Neural cell (in vitro differentiated cells): ENCODE data around the gene SSBP3. TPM values are rescaled to one million over a fixed set of nuclear protein-coding genes. Genes with fewer than 3 reads are reported as not detected.

Source experiments
- H2AFZ ChIP-seq: fragments of 200-600, 300-800 bp; sonication (generic), shearing (Covaris generic); 2 replicates; pipeline ENCODE4 v1.6.0; 2014; ENCODE audit warnings: low read depth, mild to moderate bottlenecking, antibody characterized with exemption, low read length, moderate library complexity
- H3F3A ChIP-seq: fragments of 200-600 bp; shearing (Covaris generic); 2 replicates; pipeline ENCODE4 v1.6.1; 2016; ENCODE audit warnings: mild to moderate bottlenecking, moderate library complexity, mixed read lengths, antibody characterized with exemption, low read length; ENCODE audit not compliant: insufficient read depth, poor library complexity, severe bottlenecking
- H3K27ac ChIP-seq: fragments of 200-600, 300-800 bp; sonication (generic), shearing (Covaris generic); 2 replicates; pipeline ENCODE4 v1.5.1; 2014; ENCODE audit warnings: mild to moderate bottlenecking, low read length, moderate library complexity
- H3K27me3 ChIP-seq: fragments of 300-800, 200-600 bp; sonication (generic), shearing (Covaris generic); 2 replicates; pipeline ENCODE4 v1.6.0; 2014; ENCODE audit warnings: mild to moderate bottlenecking, low read depth, low read length, moderate library complexity; ENCODE audit not compliant: insufficient read depth
- H3K36me3 ChIP-seq: fragments of 300-800, 200-600 bp; sonication (generic), shearing (Covaris generic); 2 replicates; pipeline ENCODE4 v1.5.1; 2014; ENCODE audit warnings: mild to moderate bottlenecking, antibody characterized with exemption, low read length, moderate library complexity; ENCODE audit not compliant: insufficient read depth
- H3K4me2 ChIP-seq: fragments of 300-800, 200-600 bp; sonication (generic), shearing (Covaris generic); 2 replicates; pipeline ENCODE4 v1.6.0; 2014; ENCODE audit warnings: mild to moderate bottlenecking, low read length
- H3K4me3 ChIP-seq: fragments of 300-800, 200-600 bp; sonication (generic), shearing (Covaris generic); 2 replicates; pipeline ENCODE4 v1.5.1; 2014; ENCODE audit warnings: mild to moderate bottlenecking, low read length, moderate library complexity
- H3K79me2 ChIP-seq: fragments of 200-600 bp; shearing (Covaris generic); replicated peaks from 2 replicates; pipeline ENCODE4 v1.6.0; 2014; ENCODE audit warnings: mild to moderate bottlenecking, low read length, moderate library complexity; ENCODE audit not compliant: insufficient read depth
- H3K9ac ChIP-seq: fragments of 300-800, 200-600 bp; sonication (generic), shearing (Covaris generic); 2 replicates; pipeline ENCODE4 v1.6.1; 2016; ENCODE audit warnings: mild to moderate bottlenecking, low read length, mixed read lengths
- H3K9me2 ChIP-seq: fragments of 200-600 bp; shearing (Covaris generic); 2 replicates; pipeline ENCODE4 v1.6.1; 2016; ENCODE audit warnings: mild to moderate bottlenecking, low read length, mixed read lengths; ENCODE audit not compliant: insufficient read depth
- H3K9me3 ChIP-seq: fragments of 200-600, 300-800 bp; sonication (generic), shearing (Covaris generic); 2 replicates; pipeline ENCODE4 v1.6.1; 2016; ENCODE audit warnings: mild to moderate bottlenecking, mixed run types, low read length, moderate library complexity, mixed read lengths
- H4K20me1 ChIP-seq: fragments of 200-600 bp; shearing (Covaris generic); 2 replicates; pipeline ENCODE4 v1.6.1; 2016; ENCODE audit warnings: mild to moderate bottlenecking, mixed run types; ENCODE audit not compliant: insufficient read depth
- CTCF ChIP-seq: fragments of 450-650 bp; IDR thresholded peaks from 2 replicates; pipeline ENCODE4 v1.5.1; 2014; ENCODE audit warnings: antibody characterized with exemption, mild to moderate bottlenecking, moderate library complexity; ENCODE audit not compliant: poor library complexity, severe bottlenecking
- EP300 ChIP-seq: fragments of 450-650 bp; conservative IDR thresholded peaks from 2 replicates; pipeline ENCODE4 v1.6.1; 2014; ENCODE audit warnings: antibody characterized with exemption, mild to moderate bottlenecking, moderate library complexity; ENCODE audit not compliant: poor library complexity, severe bottlenecking
- EZH2 ChIP-seq: fragments of 200-600, 300-800 bp; shearing (Covaris generic), sonication (generic); IDR thresholded peaks from 2 replicates; pipeline ENCODE4 v1.6.1; 2014; ENCODE audit warnings: antibody characterized with exemption, low read length, borderline replicate concordance, mild to moderate bottlenecking; ENCODE audit not compliant: insufficient read depth, poor library complexity, severe bottlenecking
- MXI1 ChIP-seq: fragments of 450-650 bp; conservative IDR thresholded peaks from 2 replicates; pipeline ENCODE4 v1.6.1; 2014; ENCODE audit warnings: antibody characterized with exemption, mild to moderate bottlenecking; ENCODE audit not compliant: poor library complexity, severe bottlenecking
- POLR2AphosphoS5 ChIP-seq: IDR thresholded peaks from 2 replicates; pipeline ENCODE4 v1.6.1; 2012
- RAD21 ChIP-seq: fragments of 450-650 bp; conservative IDR thresholded peaks from 2 replicates; pipeline ENCODE4 v1.6.1; 2014; ENCODE audit warnings: antibody characterized with exemption, mild to moderate bottlenecking, moderate library complexity
- SMC3 ChIP-seq: fragments of 450-650 bp; conservative IDR thresholded peaks from 2 replicates; pipeline ENCODE4 v1.6.1; 2014; ENCODE audit warnings: antibody characterized with exemption, mild to moderate bottlenecking, moderate library complexity; ENCODE audit not compliant: poor library complexity
- TAF1 ChIP-seq: IDR thresholded peaks from 2 replicates; pipeline ENCODE4 v1.6.1; 2012; ENCODE audit warnings: low read depth
- polyA plus RNA-seq: library from polyadenylated mRNA; depleted of rRNA; stranded (reverse); fragments of >200 nt; gene quantifications from 2 replicates; pipeline ENCODE4 v1.2.3, GENCODE V29; 2014
- TF ChIP-seq, protein P1 (sequence below): IDR thresholded peaks from 2 replicates; pipeline ENCODE4 v1.6.1; 2012; ENCODE audit warnings: borderline replicate concordance

Gene SSBP3
- polyA plus RNA-seq, 1 donor from 2014 or later, result 77.4 TPM

DNA sequence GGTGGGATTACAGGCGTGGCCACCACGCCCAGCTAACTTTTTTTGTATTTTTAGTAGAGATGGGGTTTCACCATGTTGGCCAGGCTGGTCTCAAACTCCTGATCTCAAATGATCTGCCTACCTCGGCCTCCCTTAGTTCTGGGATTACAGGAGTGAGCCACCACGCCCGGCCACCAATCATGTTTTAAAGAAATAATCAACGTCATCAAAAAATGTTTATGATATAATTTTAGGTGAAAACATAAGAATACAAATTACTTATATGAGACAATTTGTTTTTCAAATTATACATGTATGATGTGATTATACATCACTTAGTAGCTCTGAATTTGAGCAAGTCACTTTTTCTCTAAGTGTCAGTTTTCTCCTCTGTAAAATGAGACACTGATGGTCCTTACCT lies 31.6 kb upstream of the SSBP3 start:
- Histone ChIP-seq H3K27ac (no peak overlapping the region), H3K4me2 (no peak overlapping the region), H3K36me3 (no peaks in the 10 kb centered on the region), H3K27me3 (no peaks in the 10 kb centered on the region), H3K9me2 (no peaks in the 10 kb centered on the region), H3K4me3 (no peak overlapping the region), H2AFZ (no peak overlapping the region), H3F3A (no peaks in the 10 kb centered on the region), H3K79me2 (no peaks in the 10 kb centered on the region), H3K9me3 (no peaks in the 10 kb centered on the region), H4K20me1 (no peaks in the 10 kb centered on the region), H3K9ac (no peak overlapping the region)
- no peak for TF ChIP-seq CTCF
- no peak for TF ChIP-seq SMC3
- TF ChIP-seq TAF1, result no peak
- TF ChIP-seq EP300, result no peak
- no peak for TF ChIP-seq EZH2
- no peak for TF ChIP-seq POLR2AphosphoS5
- TF ChIP-seq MXI1, result no peak
- no peak for TF ChIP-seq RAD21
- TF ChIP-seq, protein P1, sequence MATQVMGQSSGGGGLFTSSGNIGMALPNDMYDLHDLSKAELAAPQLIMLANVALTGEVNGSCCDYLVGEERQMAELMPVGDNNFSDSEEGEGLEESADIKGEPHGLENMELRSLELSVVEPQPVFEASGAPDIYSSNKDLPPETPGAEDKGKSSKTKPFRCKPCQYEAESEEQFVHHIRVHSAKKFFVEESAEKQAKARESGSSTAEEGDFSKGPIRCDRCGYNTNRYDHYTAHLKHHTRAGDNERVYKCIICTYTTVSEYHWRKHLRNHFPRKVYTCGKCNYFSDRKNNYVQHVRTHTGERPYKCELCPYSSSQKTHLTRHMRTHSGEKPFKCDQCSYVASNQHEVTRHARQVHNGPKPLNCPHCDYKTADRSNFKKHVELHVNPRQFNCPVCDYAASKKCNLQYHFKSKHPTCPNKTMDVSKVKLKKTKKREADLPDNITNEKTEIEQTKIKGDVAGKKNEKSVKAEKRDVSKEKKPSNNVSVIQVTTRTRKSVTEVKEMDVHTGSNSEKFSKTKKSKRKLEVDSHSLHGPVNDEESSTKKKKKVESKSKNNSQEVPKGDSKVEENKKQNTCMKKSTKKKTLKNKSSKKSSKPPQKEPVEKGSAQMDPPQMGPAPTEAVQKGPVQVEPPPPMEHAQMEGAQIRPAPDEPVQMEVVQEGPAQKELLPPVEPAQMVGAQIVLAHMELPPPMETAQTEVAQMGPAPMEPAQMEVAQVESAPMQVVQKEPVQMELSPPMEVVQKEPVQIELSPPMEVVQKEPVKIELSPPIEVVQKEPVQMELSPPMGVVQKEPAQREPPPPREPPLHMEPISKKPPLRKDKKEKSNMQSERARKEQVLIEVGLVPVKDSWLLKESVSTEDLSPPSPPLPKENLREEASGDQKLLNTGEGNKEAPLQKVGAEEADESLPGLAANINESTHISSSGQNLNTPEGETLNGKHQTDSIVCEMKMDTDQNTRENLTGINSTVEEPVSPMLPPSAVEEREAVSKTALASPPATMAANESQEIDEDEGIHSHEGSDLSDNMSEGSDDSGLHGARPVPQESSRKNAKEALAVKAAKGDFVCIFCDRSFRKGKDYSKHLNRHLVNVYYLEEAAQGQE, result no peak

DNA sequence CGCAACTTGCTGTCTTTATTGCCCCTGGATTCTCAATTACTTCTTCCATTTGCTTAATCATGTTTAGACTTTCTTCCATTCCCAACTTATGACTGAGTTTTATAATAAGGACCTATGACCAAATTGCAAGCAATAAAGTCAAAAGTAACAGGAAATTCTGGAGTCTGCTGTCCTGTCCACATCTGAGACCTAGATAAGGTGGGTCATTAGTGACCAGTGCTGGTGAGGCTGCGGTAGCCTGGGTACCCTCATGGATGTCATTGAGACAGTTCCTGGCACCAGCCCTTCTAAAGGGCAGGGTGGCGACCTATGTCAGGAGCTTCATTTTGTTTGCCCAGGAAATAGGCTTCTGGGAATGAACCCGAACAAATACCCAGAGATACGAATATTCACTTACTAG lies 30.6 kb upstream of the SSBP3 start:
- Histone ChIP-seq H3K9ac (no peak overlapping the region), H3K9me2 (no peaks in the 10 kb centered on the region), H3F3A (no peaks in the 10 kb centered on the region), H3K79me2 (no peaks in the 10 kb centered on the region), H3K36me3 (no peaks in the 10 kb centered on the region), H3K4me2 (no peak overlapping the region), H3K9me3 (no peaks in the 10 kb centered on the region), H3K27me3 (no peaks in the 10 kb centered on the region), H3K27ac (no peak overlapping the region), H2AFZ (no peak overlapping the region), H3K4me3 (no peak overlapping the region), H4K20me1 (no peaks in the 10 kb centered on the region)
- TF ChIP-seq TAF1, result no peak
- no peak for TF ChIP-seq EP300
- no peak for TF ChIP-seq SMC3
- TF ChIP-seq CTCF, result no peak
- TF ChIP-seq RAD21, result no peak
- TF ChIP-seq POLR2AphosphoS5, result no peak
- TF ChIP-seq, protein P1, result no peak
- TF ChIP-seq MXI1, result no peak
- TF ChIP-seq EZH2, result no peak
